Liver (tissue), 3 donors: Measurements from ENCODE around the gene TDO2.

Experiments
- CTCF ChIP-seq: fragments of 150-350 bp; IDR thresholded peaks from 2 replicates; pipeline ENCODE4 v1.5.1; 2017; ENCODE audit warnings: improper control_type of control experiment, low read depth, low read length; ENCODE audit not compliant: missing input control
- GABPA ChIP-seq, 2 donors: IDR thresholded peaks in 1 of 2; conservative IDR thresholded peaks in 1 of 2; 2 replicates each; pipeline ENCODE4 v1.6.1; 2016; ENCODE audit warnings: antibody characterized with exemption in 2 of 2, mild to moderate bottlenecking in 1 of 2, moderate library complexity in 1 of 2
- donor health status: healthy.
- donor health status: healthy.

- TF ChIP-seq GABPA (IDR thresholded peaks at IDR 0.05 in 1 of 2, conservative IDR thresholded peaks at IDR 0.05 in 1 of 2) = no peak
- TF ChIP-seq CTCF = no peak
These were observed 32.0 kb downstream of the TDO2 start for GRCh38 chr4:155935389-155935986.
